ENCODE data around the gene CDC123.
"Not testable (repeated sequence)": the region's sequence is repeated elsewhere in the genome, so short reads cannot be mapped to it uniquely, and the experiment has no call there.

The CDC123 gene

DNA sequence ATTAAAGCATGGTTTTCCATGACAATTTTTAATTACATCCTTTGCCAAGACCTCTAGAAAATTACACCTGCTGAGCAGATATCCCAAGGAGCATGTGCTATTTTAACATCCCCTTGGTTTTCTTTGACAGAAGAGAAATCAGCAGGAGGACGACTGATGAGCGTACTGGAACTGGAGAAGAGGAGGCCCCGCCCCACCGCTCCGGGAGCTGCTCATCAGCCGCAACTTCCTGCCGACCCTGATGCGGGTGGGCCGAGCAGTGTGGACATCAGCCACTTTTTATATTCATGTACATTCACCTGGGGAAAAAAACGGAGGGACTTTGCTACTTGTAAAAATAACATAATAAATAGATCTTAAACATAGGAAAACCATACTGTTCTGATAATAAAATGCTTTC is 54.2 kb downstream of the CDC123 start:
- ATAC-seq = no peak
- TF ChIP-seq ZC3H10 (CRISPR knock-in tag; IDR thresholded peaks at IDR 0.05) = no peak
- TF ChIP-seq ESRRG (CRISPR knock-in tag; IDR thresholded peaks at IDR 0.05) = no peak
- TF ChIP-seq, protein P1, sequence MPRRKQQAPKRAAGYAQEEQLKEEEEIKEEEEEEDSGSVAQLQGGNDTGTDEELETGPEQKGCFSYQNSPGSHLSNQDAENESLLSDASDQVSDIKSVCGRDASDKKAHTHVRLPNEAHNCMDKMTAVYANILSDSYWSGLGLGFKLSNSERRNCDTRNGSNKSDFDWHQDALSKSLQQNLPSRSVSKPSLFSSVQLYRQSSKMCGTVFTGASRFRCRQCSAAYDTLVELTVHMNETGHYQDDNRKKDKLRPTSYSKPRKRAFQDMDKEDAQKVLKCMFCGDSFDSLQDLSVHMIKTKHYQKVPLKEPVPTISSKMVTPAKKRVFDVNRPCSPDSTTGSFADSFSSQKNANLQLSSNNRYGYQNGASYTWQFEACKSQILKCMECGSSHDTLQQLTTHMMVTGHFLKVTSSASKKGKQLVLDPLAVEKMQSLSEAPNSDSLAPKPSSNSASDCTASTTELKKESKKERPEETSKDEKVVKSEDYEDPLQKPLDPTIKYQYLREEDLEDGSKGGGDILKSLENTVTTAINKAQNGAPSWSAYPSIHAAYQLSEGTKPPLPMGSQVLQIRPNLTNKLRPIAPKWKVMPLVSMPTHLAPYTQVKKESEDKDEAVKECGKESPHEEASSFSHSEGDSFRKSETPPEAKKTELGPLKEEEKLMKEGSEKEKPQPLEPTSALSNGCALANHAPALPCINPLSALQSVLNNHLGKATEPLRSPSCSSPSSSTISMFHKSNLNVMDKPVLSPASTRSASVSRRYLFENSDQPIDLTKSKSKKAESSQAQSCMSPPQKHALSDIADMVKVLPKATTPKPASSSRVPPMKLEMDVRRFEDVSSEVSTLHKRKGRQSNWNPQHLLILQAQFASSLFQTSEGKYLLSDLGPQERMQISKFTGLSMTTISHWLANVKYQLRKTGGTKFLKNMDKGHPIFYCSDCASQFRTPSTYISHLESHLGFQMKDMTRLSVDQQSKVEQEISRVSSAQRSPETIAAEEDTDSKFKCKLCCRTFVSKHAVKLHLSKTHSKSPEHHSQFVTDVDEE (CRISPR knock-in tag; IDR thresholded peaks at IDR 0.05) = no peak
- TF ChIP-seq GLIS3 (CRISPR knock-in tag; IDR thresholded peaks at IDR 0.05) = no peak
- no peak for TF ChIP-seq ZNF70 (CRISPR knock-in tag; IDR thresholded peaks at IDR 0.05)
- TF ChIP-seq OSR1 (CRISPR knock-in tag; IDR thresholded peaks at IDR 0.05) = no peak
- TF ChIP-seq ZNF565 (CRISPR knock-in tag; conservative IDR thresholded peaks at IDR 0.05; ENCODE audit: low read depth) = no peak
- TF ChIP-seq ISL1 (CRISPR knock-in tag; IDR thresholded peaks at IDR 0.05) = no peak
- no peak for TF ChIP-seq SNAI2 (CRISPR knock-in tag; IDR thresholded peaks at IDR 0.05)
- TF ChIP-seq, protein P2, sequence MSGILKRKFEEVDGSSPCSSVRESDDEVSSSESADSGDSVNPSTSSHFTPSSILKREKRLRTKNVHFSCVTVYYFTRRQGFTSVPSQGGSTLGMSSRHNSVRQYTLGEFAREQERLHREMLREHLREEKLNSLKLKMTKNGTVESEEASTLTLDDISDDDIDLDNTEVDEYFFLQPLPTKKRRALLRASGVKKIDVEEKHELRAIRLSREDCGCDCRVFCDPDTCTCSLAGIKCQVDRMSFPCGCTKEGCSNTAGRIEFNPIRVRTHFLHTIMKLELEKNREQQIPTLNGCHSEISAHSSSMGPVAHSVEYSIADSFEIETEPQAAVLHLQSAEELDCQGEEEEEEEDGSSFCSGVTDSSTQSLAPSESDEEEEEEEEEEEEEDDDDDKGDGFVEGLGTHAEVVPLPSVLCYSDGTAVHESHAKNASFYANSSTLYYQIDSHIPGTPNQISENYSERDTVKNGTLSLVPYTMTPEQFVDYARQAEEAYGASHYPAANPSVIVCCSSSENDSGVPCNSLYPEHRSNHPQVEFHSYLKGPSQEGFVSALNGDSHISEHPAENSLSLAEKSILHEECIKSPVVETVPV (CRISPR knock-in tag; IDR thresholded peaks at IDR 0.05) = no peak
- TF ChIP-seq, protein P3, sequence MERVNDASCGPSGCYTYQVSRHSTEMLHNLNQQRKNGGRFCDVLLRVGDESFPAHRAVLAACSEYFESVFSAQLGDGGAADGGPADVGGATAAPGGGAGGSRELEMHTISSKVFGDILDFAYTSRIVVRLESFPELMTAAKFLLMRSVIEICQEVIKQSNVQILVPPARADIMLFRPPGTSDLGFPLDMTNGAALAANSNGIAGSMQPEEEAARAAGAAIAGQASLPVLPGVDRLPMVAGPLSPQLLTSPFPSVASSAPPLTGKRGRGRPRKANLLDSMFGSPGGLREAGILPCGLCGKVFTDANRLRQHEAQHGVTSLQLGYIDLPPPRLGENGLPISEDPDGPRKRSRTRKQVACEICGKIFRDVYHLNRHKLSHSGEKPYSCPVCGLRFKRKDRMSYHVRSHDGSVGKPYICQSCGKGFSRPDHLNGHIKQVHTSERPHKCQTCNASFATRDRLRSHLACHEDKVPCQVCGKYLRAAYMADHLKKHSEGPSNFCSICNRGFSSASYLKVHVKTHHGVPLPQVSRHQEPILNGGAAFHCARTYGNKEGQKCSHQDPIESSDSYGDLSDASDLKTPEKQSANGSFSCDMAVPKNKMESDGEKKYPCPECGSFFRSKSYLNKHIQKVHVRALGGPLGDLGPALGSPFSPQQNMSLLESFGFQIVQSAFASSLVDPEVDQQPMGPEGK (CRISPR knock-in tag; IDR thresholded peaks at IDR 0.05; ENCODE audit: borderline replicate concordance) = no peak
- no peak for TF ChIP-seq ARNTL (CRISPR knock-in tag; IDR thresholded peaks at IDR 0.05; ENCODE audit: borderline replicate concordance, low read depth)
- no peak for TF ChIP-seq RARB (CRISPR knock-in tag; IDR thresholded peaks at IDR 0.05)
- TF ChIP-seq, protein P4, sequence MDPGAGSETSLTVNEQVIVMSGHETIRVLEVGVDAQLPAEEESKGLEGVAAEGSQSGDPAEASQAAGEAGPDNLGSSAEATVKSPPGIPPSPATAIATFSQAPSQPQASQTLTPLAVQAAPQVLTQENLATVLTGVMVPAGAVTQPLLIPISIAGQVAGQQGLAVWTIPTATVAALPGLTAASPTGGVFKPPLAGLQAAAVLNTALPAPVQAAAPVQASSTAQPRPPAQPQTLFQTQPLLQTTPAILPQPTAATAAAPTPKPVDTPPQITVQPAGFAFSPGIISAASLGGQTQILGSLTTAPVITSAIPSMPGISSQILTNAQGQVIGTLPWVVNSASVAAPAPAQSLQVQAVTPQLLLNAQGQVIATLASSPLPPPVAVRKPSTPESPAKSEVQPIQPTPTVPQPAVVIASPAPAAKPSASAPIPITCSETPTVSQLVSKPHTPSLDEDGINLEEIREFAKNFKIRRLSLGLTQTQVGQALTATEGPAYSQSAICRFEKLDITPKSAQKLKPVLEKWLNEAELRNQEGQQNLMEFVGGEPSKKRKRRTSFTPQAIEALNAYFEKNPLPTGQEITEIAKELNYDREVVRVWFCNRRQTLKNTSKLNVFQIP (CRISPR knock-in tag; IDR thresholded peaks at IDR 0.05; ENCODE audit: borderline replicate concordance, low read depth) = no peak
- no peak for TF ChIP-seq ZFP30 (CRISPR knock-in tag; IDR thresholded peaks at IDR 0.05)
- TF ChIP-seq TOX (CRISPR knock-in tag; IDR thresholded peaks at IDR 0.05; ENCODE audit: borderline replicate concordance) = no peak
- TF ChIP-seq, protein P5, sequence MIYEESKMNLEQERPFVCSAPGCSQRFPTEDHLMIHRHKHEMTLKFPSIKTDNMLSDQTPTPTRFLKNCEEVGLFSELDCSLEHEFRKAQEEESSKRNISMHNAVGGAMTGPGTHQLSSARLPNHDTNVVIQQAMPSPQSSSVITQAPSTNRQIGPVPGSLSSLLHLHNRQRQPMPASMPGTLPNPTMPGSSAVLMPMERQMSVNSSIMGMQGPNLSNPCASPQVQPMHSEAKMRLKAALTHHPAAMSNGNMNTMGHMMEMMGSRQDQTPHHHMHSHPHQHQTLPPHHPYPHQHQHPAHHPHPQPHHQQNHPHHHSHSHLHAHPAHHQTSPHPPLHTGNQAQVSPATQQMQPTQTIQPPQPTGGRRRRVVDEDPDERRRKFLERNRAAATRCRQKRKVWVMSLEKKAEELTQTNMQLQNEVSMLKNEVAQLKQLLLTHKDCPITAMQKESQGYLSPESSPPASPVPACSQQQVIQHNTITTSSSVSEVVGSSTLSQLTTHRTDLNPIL (CRISPR knock-in tag; IDR thresholded peaks at IDR 0.05; ENCODE audit: low read depth) = no peak
- TF ChIP-seq ZNF8 (CRISPR knock-in tag; IDR thresholded peaks at IDR 0.05) = no peak
- TF ChIP-seq TCF4 (CRISPR knock-in tag; IDR thresholded peaks at IDR 0.05; ENCODE audit: borderline replicate concordance) = no peak

DNA sequence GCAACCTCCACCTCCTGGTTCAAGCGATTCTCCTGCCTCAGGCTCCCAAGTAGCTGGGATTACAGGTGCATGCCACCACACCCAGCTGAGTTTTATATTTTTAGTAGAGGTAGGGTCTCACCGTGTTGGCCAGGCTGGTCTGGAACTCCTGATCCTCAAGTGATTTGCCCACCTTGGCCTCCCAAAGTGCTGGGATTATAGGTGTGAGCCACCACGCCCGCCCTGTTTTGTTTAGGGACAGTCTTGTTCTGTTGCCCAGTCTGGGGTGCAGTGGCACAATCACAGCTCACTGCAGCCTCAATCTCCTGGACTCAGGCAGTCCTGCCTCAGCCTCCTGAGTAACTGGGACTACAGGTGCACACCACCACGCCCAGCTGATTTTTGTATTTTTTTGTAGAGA is 54.7 kb downstream of the CDC123 start:
- not testable (repeated sequence) for ATAC-seq

DNA sequence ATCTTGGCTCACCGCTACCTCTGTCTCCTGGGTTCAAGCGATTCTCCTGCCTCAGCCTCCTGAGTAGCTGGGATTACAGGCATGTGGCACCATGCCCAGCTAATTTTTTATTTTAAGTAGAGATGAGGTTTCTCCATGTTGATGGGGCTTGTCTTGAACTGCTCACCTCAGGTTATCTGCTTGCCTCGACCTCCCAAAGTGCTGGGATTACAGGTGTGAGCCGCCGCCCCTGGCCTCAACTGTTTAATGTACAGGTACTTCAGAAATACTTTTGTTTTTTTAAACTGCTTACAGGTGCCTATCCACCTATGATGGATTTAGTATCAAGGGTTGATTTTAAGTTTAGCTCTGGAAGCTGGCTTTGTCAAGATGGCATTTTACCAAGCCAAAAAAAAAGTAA is 55.6 kb downstream of the CDC123 start:
- no peak for ATAC-seq
- TF ChIP-seq OSR1 (CRISPR knock-in tag; IDR thresholded peaks at IDR 0.05) = no peak
- TF ChIP-seq ZNF8 (CRISPR knock-in tag; IDR thresholded peaks at IDR 0.05) = no peak
- no peak for TF ChIP-seq CSDC2 (CRISPR knock-in tag; IDR thresholded peaks at IDR 0.05)
- no peak for TF ChIP-seq TOX (CRISPR knock-in tag; IDR thresholded peaks at IDR 0.05; ENCODE audit: borderline replicate concordance)
- TF ChIP-seq ARNTL (CRISPR knock-in tag; IDR thresholded peaks at IDR 0.05; ENCODE audit: borderline replicate concordance, low read depth) = no peak
- TF ChIP-seq ZNF565 (CRISPR knock-in tag; conservative IDR thresholded peaks at IDR 0.05; ENCODE audit: low read depth) = no peak
- TF ChIP-seq, protein P4 (CRISPR knock-in tag; IDR thresholded peaks at IDR 0.05; ENCODE audit: borderline replicate concordance, low read depth) = no peak
- no peak for TF ChIP-seq ISL1 (CRISPR knock-in tag; IDR thresholded peaks at IDR 0.05)
- TF ChIP-seq ZNF70 (CRISPR knock-in tag; IDR thresholded peaks at IDR 0.05) = no peak
- TF ChIP-seq, protein P3 (CRISPR knock-in tag; IDR thresholded peaks at IDR 0.05; ENCODE audit: borderline replicate concordance) = no peak
- no peak for TF ChIP-seq TCF4 (CRISPR knock-in tag; IDR thresholded peaks at IDR 0.05; ENCODE audit: borderline replicate concordance)
- TF ChIP-seq, protein P5 (CRISPR knock-in tag; IDR thresholded peaks at IDR 0.05; ENCODE audit: low read depth) = no peak

Measured in SK-N-SH treated with all-trans-retinoic acid at 6 μM for 48 hours (cell line).